Neural cell (in vitro differentiated cells): ENCODE measurements around the gene NFASC. TPM values are rescaled to one million over a fixed set of nuclear protein-coding genes. Genes with fewer than 3 reads are reported as not detected.

Experiments
- H2AFZ ChIP-seq: fragments of 200-600, 300-800 bp; sonication (generic), shearing (Covaris generic); 2 replicates; pipeline ENCODE4 v1.6.0; 2014; ENCODE audit warnings: low read depth, mild to moderate bottlenecking, antibody characterized with exemption, low read length, moderate library complexity
- H3F3A ChIP-seq: fragments of 200-600 bp; shearing (Covaris generic); 2 replicates; pipeline ENCODE4 v1.6.1; 2016; ENCODE audit warnings: mild to moderate bottlenecking, moderate library complexity, mixed read lengths, antibody characterized with exemption, low read length; ENCODE audit not compliant: insufficient read depth, poor library complexity, severe bottlenecking
- H3K27ac ChIP-seq: fragments of 200-600, 300-800 bp; sonication (generic), shearing (Covaris generic); 2 replicates; pipeline ENCODE4 v1.5.1; 2014; ENCODE audit warnings: mild to moderate bottlenecking, low read length, moderate library complexity
- H3K27me3 ChIP-seq: fragments of 300-800, 200-600 bp; sonication (generic), shearing (Covaris generic); 2 replicates; pipeline ENCODE4 v1.6.0; 2014; ENCODE audit warnings: mild to moderate bottlenecking, low read depth, low read length, moderate library complexity; ENCODE audit not compliant: insufficient read depth
- H3K36me3 ChIP-seq: fragments of 300-800, 200-600 bp; sonication (generic), shearing (Covaris generic); 2 replicates; pipeline ENCODE4 v1.5.1; 2014; ENCODE audit warnings: mild to moderate bottlenecking, antibody characterized with exemption, low read length, moderate library complexity; ENCODE audit not compliant: insufficient read depth
- H3K4me2 ChIP-seq: fragments of 300-800, 200-600 bp; sonication (generic), shearing (Covaris generic); 2 replicates; pipeline ENCODE4 v1.6.0; 2014; ENCODE audit warnings: mild to moderate bottlenecking, low read length
- H3K4me3 ChIP-seq: fragments of 300-800, 200-600 bp; sonication (generic), shearing (Covaris generic); 2 replicates; pipeline ENCODE4 v1.5.1; 2014; ENCODE audit warnings: mild to moderate bottlenecking, low read length, moderate library complexity
- H3K79me2 ChIP-seq: fragments of 200-600 bp; shearing (Covaris generic); replicated peaks from 2 replicates; pipeline ENCODE4 v1.6.0; 2014; ENCODE audit warnings: mild to moderate bottlenecking, low read length, moderate library complexity; ENCODE audit not compliant: insufficient read depth
- H3K9ac ChIP-seq: fragments of 300-800, 200-600 bp; sonication (generic), shearing (Covaris generic); 2 replicates; pipeline ENCODE4 v1.6.1; 2016; ENCODE audit warnings: mild to moderate bottlenecking, low read length, mixed read lengths
- H3K9me2 ChIP-seq: fragments of 200-600 bp; shearing (Covaris generic); 2 replicates; pipeline ENCODE4 v1.6.1; 2016; ENCODE audit warnings: mild to moderate bottlenecking, low read length, mixed read lengths; ENCODE audit not compliant: insufficient read depth
- H3K9me3 ChIP-seq: fragments of 200-600, 300-800 bp; sonication (generic), shearing (Covaris generic); 2 replicates; pipeline ENCODE4 v1.6.1; 2016; ENCODE audit warnings: mild to moderate bottlenecking, mixed run types, low read length, moderate library complexity, mixed read lengths
- H4K20me1 ChIP-seq: fragments of 200-600 bp; shearing (Covaris generic); 2 replicates; pipeline ENCODE4 v1.6.1; 2016; ENCODE audit warnings: mild to moderate bottlenecking, mixed run types; ENCODE audit not compliant: insufficient read depth
- EP300 ChIP-seq: fragments of 450-650 bp; conservative IDR thresholded peaks from 2 replicates; pipeline ENCODE4 v1.6.1; 2014; ENCODE audit warnings: antibody characterized with exemption, mild to moderate bottlenecking, moderate library complexity; ENCODE audit not compliant: poor library complexity, severe bottlenecking
- EZH2 ChIP-seq: fragments of 200-600, 300-800 bp; shearing (Covaris generic), sonication (generic); IDR thresholded peaks from 2 replicates; pipeline ENCODE4 v1.6.1; 2014; ENCODE audit warnings: antibody characterized with exemption, low read length, borderline replicate concordance, mild to moderate bottlenecking; ENCODE audit not compliant: insufficient read depth, poor library complexity, severe bottlenecking
- MXI1 ChIP-seq: fragments of 450-650 bp; conservative IDR thresholded peaks from 2 replicates; pipeline ENCODE4 v1.6.1; 2014; ENCODE audit warnings: antibody characterized with exemption, mild to moderate bottlenecking; ENCODE audit not compliant: poor library complexity, severe bottlenecking
- POLR2AphosphoS5 ChIP-seq: IDR thresholded peaks from 2 replicates; pipeline ENCODE4 v1.6.1; 2012
- RAD21 ChIP-seq: fragments of 450-650 bp; conservative IDR thresholded peaks from 2 replicates; pipeline ENCODE4 v1.6.1; 2014; ENCODE audit warnings: antibody characterized with exemption, mild to moderate bottlenecking, moderate library complexity
- SMC3 ChIP-seq: fragments of 450-650 bp; conservative IDR thresholded peaks from 2 replicates; pipeline ENCODE4 v1.6.1; 2014; ENCODE audit warnings: antibody characterized with exemption, mild to moderate bottlenecking, moderate library complexity; ENCODE audit not compliant: poor library complexity
- TAF1 ChIP-seq: IDR thresholded peaks from 2 replicates; pipeline ENCODE4 v1.6.1; 2012; ENCODE audit warnings: low read depth
- polyA plus RNA-seq: library from polyadenylated mRNA; depleted of rRNA; stranded (reverse); fragments of >200 nt; gene quantifications from 2 replicates; pipeline ENCODE4 v1.2.3, GENCODE V29; 2014
- TF ChIP-seq, protein P1 (sequence below): fragments of 450-650 bp; IDR thresholded peaks from 2 replicates; pipeline ENCODE4 v1.5.1; 2014; ENCODE audit warnings: antibody characterized with exemption, mild to moderate bottlenecking, moderate library complexity; ENCODE audit not compliant: poor library complexity, severe bottlenecking
- TF ChIP-seq, protein P2 (sequence below): IDR thresholded peaks from 2 replicates; pipeline ENCODE4 v1.6.1; 2012; ENCODE audit warnings: borderline replicate concordance

The NFASC gene
- polyA plus RNA-seq, 1 donor from 2014 or later, result 23.9 TPM

DNA sequence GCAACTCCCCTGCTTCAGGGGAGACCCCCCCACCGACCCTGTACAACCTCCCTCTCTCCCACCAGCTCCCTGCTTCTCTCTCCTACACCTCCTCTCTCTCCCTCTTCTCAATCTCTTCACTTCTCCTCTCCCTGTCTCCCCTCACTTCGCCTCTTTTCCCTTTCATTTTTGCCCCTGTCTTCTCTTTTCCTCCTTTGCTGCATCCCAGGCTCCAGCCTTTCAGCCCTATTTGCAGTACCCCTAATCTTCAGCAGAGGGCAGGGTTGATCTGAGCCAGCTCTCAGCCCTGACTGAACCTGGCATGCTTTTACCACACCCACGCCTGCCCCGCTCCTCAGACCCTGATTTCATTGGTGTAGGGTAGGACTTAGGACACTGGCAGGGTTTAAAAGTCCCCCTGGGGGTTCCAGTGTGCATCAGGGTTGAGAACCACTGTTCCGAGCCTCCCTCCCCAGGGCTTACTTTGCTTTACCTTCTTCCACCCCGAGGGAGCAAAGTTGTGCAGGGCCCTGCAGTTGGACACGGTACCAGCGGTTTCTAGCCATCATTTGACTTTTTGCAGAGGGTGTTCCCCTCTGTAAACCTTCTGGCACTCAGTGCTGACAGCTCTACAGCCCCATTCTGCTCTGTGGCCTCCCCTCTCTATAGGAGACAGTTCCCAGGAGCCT, 105.0 kb downstream of the NFASC start:
- Histone ChIP-seq H3K4me2 (no peak overlapping the region), H3F3A (no peaks in the 10 kb centered on the region), H4K20me1 (no peaks in the 10 kb centered on the region), H3K4me3 (no peak overlapping the region), H3K79me2 (no peaks in the 10 kb centered on the region), H3K36me3 (peaks cover 12% of the 10 kb centered on the region), H3K27ac (no peak overlapping the region), H3K9me3 (no peaks in the 10 kb centered on the region), H2AFZ (no peak overlapping the region), H3K27me3 (no peaks in the 10 kb centered on the region), H3K9ac (peak overlapping the region; percentile 16), H3K9me2 (no peaks in the 10 kb centered on the region)
- TF ChIP-seq MXI1, result no peak
- no peak for TF ChIP-seq POLR2AphosphoS5
- TF ChIP-seq RAD21, result peak; percentile 82
- TF ChIP-seq EZH2, result no peak
- peak; percentile 90 for TF ChIP-seq SMC3
- TF ChIP-seq, protein P1, sequence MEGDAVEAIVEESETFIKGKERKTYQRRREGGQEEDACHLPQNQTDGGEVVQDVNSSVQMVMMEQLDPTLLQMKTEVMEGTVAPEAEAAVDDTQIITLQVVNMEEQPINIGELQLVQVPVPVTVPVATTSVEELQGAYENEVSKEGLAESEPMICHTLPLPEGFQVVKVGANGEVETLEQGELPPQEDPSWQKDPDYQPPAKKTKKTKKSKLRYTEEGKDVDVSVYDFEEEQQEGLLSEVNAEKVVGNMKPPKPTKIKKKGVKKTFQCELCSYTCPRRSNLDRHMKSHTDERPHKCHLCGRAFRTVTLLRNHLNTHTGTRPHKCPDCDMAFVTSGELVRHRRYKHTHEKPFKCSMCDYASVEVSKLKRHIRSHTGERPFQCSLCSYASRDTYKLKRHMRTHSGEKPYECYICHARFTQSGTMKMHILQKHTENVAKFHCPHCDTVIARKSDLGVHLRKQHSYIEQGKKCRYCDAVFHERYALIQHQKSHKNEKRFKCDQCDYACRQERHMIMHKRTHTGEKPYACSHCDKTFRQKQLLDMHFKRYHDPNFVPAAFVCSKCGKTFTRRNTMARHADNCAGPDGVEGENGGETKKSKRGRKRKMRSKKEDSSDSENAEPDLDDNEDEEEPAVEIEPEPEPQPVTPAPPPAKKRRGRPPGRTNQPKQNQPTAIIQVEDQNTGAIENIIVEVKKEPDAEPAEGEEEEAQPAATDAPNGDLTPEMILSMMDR, result peak; percentile 86
- TF ChIP-seq, protein P2, sequence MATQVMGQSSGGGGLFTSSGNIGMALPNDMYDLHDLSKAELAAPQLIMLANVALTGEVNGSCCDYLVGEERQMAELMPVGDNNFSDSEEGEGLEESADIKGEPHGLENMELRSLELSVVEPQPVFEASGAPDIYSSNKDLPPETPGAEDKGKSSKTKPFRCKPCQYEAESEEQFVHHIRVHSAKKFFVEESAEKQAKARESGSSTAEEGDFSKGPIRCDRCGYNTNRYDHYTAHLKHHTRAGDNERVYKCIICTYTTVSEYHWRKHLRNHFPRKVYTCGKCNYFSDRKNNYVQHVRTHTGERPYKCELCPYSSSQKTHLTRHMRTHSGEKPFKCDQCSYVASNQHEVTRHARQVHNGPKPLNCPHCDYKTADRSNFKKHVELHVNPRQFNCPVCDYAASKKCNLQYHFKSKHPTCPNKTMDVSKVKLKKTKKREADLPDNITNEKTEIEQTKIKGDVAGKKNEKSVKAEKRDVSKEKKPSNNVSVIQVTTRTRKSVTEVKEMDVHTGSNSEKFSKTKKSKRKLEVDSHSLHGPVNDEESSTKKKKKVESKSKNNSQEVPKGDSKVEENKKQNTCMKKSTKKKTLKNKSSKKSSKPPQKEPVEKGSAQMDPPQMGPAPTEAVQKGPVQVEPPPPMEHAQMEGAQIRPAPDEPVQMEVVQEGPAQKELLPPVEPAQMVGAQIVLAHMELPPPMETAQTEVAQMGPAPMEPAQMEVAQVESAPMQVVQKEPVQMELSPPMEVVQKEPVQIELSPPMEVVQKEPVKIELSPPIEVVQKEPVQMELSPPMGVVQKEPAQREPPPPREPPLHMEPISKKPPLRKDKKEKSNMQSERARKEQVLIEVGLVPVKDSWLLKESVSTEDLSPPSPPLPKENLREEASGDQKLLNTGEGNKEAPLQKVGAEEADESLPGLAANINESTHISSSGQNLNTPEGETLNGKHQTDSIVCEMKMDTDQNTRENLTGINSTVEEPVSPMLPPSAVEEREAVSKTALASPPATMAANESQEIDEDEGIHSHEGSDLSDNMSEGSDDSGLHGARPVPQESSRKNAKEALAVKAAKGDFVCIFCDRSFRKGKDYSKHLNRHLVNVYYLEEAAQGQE, result no peak
- no peak for TF ChIP-seq EP300
- no peak for TF ChIP-seq TAF1

DNA sequence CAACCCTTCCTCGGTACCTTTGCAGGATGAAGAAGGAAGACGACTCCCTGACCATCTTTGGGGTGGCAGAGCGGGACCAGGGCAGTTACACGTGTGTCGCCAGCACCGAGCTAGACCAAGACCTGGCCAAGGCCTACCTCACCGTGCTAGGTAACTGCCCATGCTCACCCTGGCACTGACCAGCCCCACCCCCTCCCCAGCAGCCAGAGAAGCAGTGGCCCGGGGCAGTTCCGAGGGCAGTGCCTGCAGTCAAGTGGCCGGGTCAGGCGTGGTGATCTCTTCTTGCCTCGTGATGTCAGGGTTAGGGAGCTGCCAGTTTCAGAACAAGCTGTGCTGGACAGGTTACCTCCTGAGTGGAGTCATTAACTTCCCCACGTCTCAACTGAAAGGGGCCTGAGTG, 106.0 kb downstream of the NFASC start:
- no peak for TF ChIP-seq EP300
- no peak for TF ChIP-seq TAF1
- no peak for TF ChIP-seq MXI1
- no peak for TF ChIP-seq SMC3
- no peak for TF ChIP-seq EZH2
- TF ChIP-seq RAD21, result no peak
- no peak for TF ChIP-seq POLR2AphosphoS5
- TF ChIP-seq, protein P2, result no peak
- TF ChIP-seq, protein P1, result no peak
- Histone ChIP-seq H3K4me2 (no peak overlapping the region), H3K79me2 (no peaks in the 10 kb centered on the region), H3F3A (no peaks in the 10 kb centered on the region), H2AFZ (no peak overlapping the region), H3K4me3 (no peak overlapping the region), H3K9ac (no peak overlapping the region), H3K36me3 (peaks cover 15% of the 10 kb centered on the region), H4K20me1 (no peaks in the 10 kb centered on the region), H3K9me3 (no peaks in the 10 kb centered on the region), H3K9me2 (no peaks in the 10 kb centered on the region), H3K27me3 (no peaks in the 10 kb centered on the region), H3K27ac (no peak overlapping the region)
